NCI-H2107 (cell line): ENCODE measurements around the gene SLC13A3.

Experiments used
- DNase-seq: peaks from one replicate; lab custom pipeline; 2025; lab: John Stamatoyannopoulos, UW

The SLC13A3 gene

GRCh38 chr20:46652699-46653098 is 1.4 kb upstream of the SLC13A3 start:
- DNase-seq = no peak

DNA sequence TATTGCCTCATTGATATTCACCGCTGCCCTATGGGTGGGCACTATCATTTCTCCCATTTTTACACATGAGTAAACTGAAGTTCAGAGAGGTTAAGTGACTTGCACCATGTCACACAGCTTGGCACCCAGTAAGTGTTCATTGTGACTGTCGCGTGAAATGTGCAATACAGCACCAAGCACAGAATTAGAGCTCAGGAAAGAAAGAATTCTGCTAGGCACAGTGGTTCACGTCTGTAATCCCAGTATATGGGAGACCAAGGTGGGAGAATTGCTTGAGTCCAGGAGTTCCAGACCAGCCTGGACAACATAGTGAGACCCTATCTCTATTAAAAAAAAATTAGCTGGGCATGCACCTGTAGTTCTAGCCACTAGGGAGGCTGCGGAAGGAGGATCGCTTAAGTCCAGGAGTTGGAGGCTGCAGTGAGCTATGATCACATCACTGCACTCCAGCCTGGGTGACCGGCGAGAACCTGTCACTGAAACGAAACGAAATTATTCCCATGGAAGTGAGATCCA is 626 bp downstream of the SLC13A3 start:
- no peak for DNase-seq

DNA sequence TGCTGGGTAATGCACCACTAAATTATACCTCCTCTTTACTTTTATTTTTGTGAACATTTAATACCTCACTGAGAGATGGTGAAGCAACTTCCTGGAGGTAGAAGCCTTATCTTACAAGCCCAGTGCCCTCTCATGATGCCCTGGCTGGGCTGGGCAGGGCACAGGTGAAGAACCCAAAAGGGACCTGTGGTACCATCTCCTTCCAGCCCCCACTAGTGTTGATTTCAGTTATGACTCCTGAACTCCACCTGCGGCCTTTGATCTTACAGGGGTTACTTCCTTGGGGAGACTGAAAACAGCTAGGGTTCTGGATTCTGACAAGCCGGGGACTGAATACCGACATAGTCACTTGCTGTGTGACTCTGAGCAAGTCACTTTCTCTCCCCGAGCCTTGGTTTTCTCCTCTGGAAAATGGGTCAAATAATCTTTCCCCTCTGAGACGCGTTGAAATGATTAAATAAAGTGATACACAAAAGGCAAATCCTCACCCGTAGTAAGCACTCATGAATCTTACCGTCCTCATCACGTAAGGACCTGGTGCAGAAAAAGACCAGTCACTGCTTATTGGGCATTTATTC is 1.2 kb downstream of the SLC13A3 start:
- DNase-seq = no peak

DNA sequence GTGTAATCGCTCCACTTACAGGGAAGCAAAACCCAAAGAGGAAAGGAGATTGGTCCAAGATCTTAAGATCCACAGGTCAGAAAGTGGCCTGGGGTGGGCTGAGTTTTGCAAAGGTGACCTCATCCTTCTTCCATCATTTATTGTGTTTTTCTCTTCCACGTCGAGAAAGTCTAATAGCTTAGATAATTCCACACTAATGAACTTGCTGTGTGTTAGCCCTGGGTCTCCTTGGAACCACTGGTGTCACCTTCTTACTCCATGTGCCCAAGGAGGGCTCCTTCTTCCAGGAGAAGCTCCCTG is 1.7 kb downstream of the SLC13A3 start:
- no peak for DNase-seq

DNA sequence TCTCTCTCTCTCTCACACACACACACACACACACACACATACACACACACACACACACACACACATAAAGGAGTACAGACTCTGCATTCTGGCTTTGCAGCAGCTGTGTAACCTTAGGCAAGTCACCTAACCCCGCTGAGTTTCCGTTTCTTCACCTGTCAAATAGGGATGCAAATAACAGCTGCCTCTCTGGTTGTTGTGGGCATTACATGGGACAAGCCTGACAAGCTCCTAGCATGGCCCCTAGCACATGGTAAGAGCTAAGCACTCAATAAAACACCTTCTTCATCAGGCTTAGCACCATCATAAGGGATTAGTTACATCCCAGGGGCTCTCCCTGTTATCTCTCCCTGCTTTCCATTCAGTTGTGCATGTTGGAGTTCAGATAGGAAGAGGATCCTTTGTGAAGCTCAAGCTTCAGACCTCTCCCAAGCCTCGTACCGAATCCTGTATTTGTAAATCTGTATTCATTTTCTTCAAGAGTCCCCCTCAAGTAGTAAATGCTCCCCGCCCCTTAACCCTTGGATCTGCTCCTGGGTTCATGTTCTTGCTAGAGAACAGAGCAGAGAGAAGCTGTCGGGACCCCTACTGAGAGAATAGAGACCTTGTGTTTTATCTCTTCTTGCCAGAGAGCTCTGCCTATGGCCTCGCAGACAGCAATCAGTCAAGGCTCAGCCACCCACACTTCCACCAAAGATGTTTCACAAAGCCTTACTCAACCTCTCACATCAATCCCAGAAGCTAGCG is 2.2 kb downstream of the SLC13A3 start:
- no peak for DNase-seq

DNA sequence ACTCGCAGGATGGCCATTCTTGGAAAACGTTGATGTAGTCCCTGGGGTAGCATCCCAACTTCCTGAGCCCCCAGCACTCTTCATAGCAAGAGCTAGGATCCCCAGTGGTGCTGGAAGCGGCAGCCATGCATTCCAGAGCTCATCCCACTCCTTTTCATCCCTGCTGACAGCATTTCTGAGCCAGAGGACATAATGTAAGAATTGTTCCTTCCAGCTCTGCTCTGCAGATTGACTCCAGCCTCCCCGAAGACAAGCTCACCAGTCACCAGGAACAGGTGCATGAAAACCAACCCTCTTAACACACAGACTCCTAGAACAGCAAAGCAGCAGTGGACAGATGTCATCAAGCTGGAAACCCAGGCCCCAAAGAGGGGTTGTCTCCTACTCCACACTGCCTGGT is 3.8 kb downstream of the SLC13A3 start:
- no peak for DNase-seq

GRCh38 chr20:46646659-46647380 is 4.4 kb downstream of the SLC13A3 start:
- DNase-seq = no peak

DNA sequence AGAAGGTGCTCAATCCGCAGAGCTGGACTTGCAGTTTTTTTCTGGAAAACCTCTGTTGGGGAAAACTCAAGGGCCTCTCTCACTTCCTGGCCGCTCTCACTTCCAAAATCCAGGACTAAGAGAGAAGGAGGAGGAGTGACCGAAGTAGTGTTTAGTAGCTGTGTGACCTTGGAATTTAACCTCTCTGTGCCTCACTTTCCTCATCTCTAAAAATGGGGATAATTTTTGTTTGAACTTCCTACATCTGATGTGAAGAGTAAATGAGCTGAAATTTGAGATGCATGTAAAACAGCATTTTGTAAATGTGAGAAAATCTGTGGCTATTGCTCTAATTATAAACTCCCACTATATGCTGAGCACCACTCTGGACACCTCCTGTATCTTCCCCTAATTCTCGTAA is 5.1 kb downstream of the SLC13A3 start:
- no peak for DNase-seq

DNA sequence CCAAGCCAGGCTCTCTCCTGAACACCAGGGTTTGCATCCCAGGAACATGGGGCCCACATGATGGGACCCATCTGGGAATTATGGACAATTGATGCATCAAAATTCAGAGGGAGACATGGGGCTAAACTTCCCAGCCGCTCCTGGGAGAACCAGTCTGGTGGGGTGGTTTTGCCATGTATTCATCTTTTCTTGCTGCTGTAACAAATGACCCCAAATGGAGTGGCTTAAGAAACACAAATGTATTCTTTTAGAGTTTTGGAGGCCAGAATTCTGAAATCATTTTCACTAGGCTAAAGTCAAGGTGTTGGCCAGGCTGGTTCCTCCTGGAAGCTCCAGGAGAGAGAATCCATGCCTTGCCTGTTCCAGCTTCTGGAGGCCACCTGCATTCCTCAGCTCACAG is 6.5 kb downstream of the SLC13A3 start:
- DNase-seq = no peak

DNA sequence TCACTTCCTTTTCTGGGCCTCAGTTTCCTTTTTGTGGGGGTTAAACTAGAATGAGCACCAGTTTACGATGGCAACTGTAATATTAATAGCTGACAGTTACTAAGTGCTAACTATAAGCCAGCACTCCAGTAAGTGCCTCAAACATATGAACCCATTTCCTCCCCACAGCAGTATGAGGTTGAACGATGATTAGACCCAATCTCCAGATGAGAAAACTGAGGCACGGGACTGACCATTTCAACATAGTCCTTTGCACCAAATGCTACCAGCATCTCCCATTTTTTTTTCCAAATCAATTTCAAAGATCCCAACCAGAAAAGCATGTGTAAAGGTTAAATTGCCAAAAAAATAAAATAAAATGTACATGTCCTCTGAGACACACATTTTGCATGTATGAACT is 7.1 kb downstream of the SLC13A3 start:
- DNase-seq = no peak

DNA sequence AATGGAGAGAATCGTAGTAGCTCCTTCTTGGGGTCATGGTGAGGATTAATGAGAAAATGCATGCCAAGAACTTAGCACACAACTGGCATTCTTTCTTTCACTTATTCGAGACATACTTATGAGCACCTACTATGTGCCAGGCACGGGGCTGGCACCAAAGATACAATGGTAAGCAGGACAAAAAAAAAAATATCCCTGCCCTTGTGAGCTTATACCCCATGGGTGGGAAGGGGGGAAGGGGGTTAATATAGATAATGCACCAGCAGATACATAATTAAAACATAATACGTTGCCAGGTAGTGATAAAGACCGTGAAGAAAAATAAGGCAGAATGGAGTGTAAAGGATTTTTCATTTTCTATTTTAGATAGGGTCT is 8.3 kb downstream of the SLC13A3 start:
- no peak for DNase-seq

GRCh38 chr20:46642265-46642968 is 8.8 kb downstream of the SLC13A3 start:
- no peak for DNase-seq

DNA sequence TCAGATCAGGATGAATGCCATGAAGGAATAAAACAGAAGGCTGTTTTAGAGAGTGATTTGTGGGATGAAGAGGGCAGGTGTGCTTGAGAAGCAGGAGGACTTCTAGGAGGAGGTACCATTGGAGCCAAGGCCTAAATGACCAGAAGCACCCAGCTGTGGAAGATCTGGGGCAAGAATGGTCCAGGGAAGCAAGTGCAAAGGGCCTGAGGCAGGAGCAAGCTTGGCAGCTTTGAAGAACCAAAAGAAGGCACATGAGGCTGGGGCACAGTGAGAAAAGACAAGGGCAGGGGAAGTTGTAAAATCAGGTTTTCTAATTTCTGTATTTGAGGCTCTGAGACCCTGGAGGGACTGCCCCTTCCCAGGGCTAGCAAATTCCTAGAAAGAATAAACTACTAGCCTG is 9.8 kb downstream of the SLC13A3 start:
- no peak for DNase-seq

- no peak for DNase-seq
Observed at GRCh38 chr20:46640536-46641311, 10.5 kb downstream of the SLC13A3 start.

DNA sequence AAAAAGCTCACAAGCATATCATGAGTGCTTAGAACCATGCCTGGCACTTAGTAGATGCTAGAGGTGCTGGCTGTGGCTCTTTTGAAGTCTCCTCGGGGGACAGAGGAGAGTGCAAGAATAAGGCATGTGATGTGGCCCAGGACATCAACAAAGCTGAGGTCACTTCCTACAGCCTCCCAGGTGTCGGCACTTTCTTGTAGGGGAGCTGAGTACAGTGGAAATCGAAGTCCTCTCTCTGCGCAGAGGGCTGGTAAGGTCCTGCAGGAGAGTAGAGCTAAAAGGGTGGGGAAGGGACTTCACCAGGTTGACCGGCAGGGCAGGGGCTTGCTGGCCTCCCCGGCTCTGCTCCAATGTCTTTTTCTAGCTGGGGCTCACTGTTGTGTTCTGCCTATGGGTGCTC is 11.2 kb downstream of the SLC13A3 start:
- no peak for DNase-seq

DNA sequence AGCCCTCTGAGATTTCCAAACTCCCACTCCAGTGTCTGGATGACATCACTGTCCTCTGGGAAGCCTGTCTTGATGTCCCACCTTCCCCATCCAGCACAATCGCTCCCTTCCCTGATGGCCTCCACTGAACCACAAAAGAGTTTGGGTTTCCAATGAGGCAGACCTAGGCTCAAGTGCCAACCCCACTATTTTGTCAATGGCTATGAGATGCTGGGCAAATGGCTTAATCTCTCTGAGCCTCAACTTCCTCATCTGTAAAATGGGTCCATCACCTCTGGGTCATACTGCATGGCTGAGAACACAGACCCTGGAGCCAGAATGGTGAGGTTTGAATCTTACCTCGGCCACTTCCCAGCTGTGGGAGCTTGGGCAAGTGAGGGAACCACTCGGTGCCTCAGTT is 11.7 kb downstream of the SLC13A3 start:
- no peak for DNase-seq

- no peak for DNase-seq
Observed at GRCh38 chr20:46638898-46639274, 12.4 kb downstream of the SLC13A3 start.

DNA sequence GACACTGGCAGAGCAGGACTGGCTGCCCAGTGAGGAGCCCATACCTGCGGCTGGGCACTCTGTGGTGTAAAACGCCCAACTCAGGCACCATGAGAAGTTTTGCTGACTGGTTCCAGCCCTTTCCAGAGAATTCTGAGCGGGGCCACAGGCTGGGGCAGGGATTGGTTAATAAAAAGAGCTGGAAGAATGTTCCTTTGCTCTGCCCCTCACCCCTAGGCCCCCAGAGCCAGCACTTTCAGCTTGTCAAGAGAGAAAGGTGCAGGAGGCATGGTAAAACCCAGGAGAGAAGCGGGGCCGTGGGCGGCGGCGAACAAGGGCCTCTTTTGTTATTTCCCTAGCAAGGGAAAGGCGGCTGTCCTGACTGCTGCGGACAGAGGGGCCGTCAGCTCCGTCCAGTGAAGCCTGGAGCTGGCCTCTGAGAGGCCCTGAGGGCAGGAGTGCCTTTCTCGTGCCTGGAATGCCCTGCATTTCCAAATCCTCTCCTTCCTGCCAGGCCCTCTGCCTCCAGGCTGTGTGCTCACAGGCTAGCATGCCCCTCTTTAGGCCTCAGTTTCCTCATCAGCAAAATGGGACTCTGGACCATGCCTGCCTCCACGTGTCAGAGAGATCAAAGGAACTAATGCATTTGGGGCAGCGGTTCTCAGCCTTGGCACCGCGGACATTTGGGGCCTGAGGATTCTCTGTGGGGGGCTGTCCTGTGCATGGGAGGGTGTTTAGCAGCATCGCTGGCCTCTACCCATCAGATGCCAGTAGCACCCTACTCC is 12.9 kb downstream of the SLC13A3 start:
- DNase-seq = no peak

DNA sequence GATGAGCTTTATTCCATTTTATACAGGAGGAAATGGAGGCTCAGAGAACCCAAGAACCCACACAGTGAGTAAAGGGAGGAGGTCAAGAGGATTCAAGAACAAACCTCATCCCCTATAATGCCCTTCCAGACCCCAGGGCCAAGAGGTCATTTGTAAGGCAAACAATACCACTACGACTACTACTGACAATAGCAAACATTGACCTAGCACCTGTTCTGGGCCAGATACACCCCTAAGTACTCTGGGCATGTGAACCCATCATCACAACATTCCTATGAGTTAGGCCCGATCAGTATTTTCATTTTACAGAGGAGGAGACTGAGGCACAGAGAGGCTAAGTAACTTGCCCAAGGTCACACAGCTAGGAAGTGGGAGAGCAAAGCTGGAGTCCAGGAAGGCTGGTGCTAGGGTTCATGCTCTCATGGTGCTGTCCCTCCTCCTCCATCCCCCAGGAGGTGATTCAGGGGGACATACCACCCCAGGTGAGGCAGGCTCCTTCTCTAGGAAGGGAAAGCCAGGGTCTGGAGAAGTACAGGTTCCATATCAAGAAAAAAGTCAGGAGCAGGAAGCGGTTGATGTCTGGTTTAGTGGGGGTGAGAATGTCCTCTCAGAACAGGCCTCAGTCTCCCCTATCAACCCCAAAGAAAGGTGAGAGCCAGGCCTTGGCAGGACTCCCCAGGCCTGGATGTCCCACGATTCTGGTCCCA is 13.7 kb downstream of the SLC13A3 start:
- DNase-seq = no peak

- no peak for DNase-seq
Observed at GRCh38 chr20:46637020-46637419, 14.2 kb downstream of the SLC13A3 start.

GRCh38 chr20:46636514-46636913 is 14.7 kb downstream of the SLC13A3 start:
- no peak for DNase-seq
